Subcutaneous adipose tissue (tissue), 4 donors: Measurements from ENCODE around the gene USH2A. TPM values are rescaled to one million over a fixed set of nuclear protein-coding genes. Genes with fewer than 3 reads are reported as not detected.

ENCODE experiments used
- CTCF ChIP-seq: fragments of 450-650 bp; IDR thresholded peaks from one replicate; pipeline ENCODE4 v1.5.1; 2016; ENCODE audit warnings: low read depth, mild to moderate bottlenecking, control low read depth, antibody characterized with exemption, moderate library complexity
- total RNA-seq, 4 donors: library from RNA; depleted of rRNA; stranded (reverse); fragments of >200 nt; gene quantifications; one replicate each; pipeline ENCODE4 v1.1.0, GENCODE V29; 2016

Gene USH2A
- total RNA-seq, 4 donors from 2014 or later = under 0.01 TPM; not detected in 3

GRCh38 chr1:215891266-215892057 lies 531.8 kb downstream of the USH2A start:
- no peak for TF ChIP-seq CTCF

GRCh38 chr1:215890438-215890837 lies 532.8 kb downstream of the USH2A start:
- TF ChIP-seq CTCF = no peak

GRCh38 chr1:215889871-215890270 lies 533.4 kb downstream of the USH2A start:
- no peak for TF ChIP-seq CTCF

GRCh38 chr1:215888159-215888558 lies 535.1 kb downstream of the USH2A start:
- TF ChIP-seq CTCF = no peak

- no peak for TF ChIP-seq CTCF
These were observed 535.6 kb downstream of the USH2A start for GRCh38 chr1:215887627-215888026.

- no peak for TF ChIP-seq CTCF
These were observed 540.2 kb downstream of the USH2A start for GRCh38 chr1:215883004-215883403.

- TF ChIP-seq CTCF = no peak
These were observed 544.4 kb downstream of the USH2A start for GRCh38 chr1:215878843-215879242.
